Glomerular endothelial cell (primary cell): ENCODE measurements around the gene ASTN2. TPM values are rescaled to one million over a fixed set of nuclear protein-coding genes. Genes with fewer than 3 reads are reported as not detected.

Experiments used
- DNase-seq: peaks from one replicate; pipeline ENCODE4 v3.0.0-alpha.2; 2011; ENCODE audit warnings: low read depth, low spot score; ENCODE audit errors: extremely low read depth
- total RNA-seq: library from RNA; depleted of rRNA; stranded (reverse); fragments of >200 nt; gene quantifications from 2 replicates; pipeline ENCODE4 v1.2.3, GENCODE V29; 2015

ASTN2 gene
- total RNA-seq, 1 donor from 2014 or later, result 3.8 TPM

DNA sequence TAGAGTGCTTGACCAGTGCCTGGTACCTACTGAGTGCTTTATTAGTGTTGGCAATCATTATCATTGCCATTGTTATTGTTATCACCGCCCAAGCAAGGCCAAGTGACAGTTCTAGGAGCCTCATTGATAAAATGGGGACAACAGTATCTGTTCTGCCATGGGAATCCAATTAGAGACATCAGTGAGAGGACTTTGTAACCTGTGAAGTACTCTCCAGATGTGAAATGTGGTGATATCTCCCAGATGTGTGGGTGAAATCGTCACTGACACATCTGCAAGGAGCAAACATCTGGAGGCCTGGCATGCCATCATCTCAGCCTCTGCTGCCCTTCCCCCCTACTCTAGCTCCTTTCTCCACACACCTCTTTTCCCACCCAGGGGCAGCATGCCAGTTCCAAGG, 1000.5 kb downstream of the ASTN2 start:
- DNase-seq, result no peak

DNA sequence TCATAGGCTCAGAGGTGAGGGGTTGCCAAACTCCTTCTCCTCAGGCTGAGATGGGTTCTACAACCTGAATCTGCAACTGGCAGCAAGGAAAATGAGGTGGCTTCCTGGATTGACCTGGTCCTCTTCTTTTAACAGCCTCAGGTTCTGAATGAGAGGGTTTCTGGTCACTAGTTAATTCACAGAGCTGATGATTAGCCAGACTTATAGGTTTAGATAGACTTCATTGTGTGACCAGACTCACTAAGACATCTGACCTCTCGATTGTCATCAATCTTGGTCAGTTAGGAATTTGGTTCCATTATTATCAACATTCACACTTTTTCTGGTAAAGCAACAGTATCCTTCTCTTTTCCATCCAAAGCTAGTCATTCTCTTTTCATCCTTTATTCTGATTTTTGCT, 1003.4 kb downstream of the ASTN2 start:
- no peak for DNase-seq

DNA sequence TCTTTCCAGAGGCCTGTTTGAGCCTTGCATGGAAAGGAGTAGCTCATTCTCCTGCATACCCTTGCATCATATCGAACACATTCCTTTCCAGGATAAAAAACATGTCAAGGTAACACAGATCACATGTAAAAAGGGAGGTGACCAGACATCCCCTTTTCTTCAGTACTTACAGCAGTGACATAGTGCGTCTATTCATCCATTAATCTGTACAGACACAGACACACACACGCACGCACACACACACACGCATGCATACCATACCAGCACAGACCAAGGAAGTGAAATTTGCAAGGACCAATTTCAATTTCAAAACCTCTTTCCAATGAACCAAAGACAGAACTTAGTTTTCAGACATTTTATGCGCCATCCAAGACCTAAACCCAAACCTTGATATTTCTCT, 1005.2 kb downstream of the ASTN2 start:
- DNase-seq, result no peak

DNA sequence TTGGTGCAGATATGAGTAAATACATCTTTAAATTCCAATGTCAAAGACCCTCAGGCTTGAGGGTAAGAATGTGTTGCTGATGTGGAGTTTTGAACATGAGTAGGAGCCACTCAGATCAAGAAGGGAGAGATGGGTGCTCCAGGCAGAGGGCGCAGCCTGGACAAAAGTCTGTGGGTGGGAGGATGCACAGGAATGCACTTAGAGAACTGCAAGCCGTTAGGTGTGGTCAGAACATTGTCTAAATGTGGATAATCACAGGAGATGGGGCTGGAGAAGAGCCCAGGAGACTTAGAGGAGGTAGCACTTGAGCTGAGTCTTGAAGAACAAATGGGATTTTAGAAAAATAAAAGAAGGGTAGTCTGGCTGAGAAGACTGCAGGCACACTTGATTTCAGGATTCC, 1005.7 kb downstream of the ASTN2 start:
- no peak for DNase-seq

DNA sequence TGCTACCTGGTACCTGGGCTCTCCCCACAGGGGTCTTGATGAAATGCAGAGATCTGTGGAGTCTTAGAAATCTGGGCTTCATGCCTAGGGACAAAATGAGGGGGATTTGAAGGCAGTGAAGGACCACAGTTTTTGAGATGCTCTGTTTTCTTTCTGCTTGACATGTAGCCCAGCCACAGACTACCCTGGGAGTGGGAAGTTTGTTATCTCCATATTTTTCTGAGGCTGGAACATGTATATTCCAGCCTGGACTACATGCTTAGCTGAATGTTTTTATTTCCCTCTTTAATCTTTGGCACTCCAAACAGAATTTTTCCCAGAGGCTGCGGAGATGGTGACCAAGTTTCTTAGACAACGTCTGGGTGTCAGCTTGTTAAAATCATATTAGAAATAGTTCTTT, 1008.4 kb downstream of the ASTN2 start:
- no peak for DNase-seq

DNA sequence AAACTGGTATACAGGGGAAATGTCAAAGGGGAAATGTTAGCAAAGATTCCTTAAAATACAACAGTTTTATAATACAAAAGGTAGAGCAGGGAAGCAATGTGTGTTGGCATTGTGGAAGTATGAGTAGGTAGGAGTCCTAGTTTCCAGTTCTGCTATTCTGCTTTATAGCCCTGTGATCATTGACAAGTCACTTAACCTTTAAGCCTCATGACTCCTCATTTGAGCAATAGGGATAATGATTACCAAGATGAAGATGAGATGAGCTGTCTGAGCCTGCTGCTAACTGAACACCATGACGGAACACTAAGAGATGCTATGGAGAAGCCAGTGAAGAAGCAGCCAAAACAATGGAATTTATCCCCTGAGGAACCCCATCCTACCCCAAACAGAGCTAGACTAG, 1009.5 kb downstream of the ASTN2 start:
- DNase-seq, result no peak

DNA sequence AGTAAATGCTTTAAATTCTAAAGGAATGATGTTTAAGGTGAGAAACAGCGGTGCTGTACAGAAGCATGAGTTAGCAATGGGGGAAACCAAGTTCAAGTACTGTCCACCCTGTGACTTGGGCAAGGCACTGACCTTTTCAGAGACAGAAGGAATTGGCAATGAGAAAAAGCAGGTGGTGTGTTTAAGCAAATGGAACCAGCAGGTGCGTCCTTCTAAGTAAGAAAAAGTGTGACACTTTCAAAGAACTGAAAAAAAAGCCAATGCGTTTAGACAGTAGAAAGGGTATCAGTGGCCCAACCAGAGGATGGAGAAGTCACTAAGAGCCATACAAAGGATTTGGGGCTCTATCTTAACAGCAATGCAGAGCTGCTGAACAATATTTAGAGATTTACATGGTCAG, 1010.6 kb downstream of the ASTN2 start:
- DNase-seq, result no peak

DNA sequence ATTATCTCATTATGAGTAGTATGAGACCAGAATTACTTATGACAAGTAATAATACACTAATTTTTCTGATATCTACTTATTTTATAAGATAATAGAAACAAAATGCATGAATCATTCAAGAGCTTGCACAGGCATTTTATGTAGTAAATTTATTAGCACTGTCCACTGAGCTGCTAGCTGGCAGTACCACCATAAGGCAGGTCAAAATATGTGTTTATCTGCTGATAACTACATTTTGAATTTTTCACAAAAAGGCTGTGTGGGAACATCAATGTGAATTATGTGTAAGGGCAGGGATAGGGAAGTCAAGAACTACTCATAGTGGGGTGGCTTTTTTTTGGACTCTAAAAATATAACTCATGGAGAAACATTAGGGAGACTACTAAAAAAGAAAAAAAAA, 1011.7 kb downstream of the ASTN2 start:
- no peak for DNase-seq

DNA sequence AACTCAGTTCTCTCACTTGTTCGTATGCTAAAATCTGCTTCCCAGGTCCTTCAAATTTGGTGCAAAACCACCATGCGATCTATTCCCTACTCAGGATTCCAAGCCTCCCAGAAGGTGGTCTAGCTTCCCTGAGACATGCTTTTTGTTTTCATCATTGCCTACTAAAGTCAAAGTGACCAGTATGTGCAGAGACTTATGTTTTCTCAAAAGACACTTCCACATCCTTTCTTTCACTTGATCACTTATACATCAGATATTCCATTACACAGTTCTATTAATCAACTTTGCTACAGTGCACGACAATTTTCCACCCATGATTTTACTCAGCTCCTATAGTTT, 1019.2 kb downstream of the ASTN2 start:
- DNase-seq, result no peak

DNA sequence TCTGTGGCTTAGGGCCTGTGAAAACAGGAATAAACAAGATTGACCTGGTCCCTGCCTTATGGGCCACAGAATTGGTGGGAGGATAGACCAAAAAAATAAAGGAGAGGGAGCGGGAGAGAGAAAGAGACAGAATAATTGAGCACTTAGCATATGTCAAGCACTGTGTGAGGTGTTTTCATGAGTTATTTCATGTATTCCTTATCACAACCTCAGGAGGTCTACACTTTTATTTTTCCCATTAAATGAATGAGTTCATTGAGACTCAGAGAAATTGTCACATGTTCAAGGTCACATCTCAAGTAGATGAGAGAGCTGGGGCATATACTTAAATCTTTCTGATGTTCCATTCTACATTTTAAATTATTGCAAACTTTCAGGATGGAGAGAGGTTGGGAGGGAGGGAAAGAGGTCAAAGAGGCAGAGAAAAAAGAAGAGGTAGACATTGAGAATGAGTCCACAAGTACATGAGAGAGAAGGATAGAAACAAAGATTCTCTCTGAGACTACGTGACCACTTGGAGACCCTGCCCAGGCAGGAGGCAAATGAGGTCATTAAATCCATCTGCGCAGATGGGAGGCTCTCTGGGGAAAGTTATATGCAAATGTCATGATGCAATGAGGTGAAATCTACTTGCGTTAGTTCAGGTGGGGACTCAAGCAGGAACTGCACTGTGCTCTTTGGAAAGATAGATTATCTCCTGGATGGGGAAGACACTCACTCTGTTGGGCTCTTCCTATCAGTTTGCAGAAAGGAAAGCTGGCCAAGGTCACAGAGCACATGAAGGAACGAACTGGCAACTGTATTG, 1019.8 kb downstream of the ASTN2 start:
- DNase-seq, result no peak

DNA sequence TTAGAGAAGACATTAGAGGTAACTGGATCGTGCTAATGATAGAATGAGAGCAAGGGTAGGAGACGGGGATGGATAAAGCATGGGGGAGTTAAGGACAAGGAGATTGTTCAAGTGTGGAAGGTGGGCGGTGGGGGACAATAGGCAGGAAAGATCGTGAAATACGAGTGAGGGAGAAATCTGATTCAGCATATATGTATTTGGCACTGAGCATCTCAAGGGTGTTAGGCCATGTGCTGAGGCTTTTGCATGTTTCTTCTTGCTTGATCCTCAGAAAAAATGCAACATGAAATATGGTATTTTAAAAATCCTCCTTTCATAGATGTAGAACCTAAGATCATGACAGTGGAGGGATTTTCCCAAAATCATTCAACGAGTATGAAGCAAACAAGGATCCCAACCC, 1020.8 kb downstream of the ASTN2 start:
- DNase-seq, result no peak

DNA sequence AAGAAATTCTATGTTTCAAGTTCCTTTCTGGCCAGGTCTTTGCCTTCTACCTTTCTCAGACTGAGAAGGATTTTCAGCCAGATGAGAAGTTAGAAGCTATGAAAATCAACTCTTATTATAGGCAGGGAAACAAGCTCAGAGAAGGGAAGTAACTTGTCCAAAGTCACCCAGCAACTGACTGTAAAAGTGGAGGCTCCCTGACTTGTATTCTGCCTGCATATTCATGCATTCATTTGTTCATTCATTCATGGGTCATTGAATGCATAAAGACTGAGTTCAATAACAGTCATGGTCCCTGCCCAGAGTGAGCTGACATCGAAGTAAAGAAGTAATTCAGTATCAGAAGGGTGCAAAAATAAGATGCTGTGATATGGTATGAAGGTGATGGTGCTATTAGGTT, 1021.7 kb downstream of the ASTN2 start:
- no peak for DNase-seq

DNA sequence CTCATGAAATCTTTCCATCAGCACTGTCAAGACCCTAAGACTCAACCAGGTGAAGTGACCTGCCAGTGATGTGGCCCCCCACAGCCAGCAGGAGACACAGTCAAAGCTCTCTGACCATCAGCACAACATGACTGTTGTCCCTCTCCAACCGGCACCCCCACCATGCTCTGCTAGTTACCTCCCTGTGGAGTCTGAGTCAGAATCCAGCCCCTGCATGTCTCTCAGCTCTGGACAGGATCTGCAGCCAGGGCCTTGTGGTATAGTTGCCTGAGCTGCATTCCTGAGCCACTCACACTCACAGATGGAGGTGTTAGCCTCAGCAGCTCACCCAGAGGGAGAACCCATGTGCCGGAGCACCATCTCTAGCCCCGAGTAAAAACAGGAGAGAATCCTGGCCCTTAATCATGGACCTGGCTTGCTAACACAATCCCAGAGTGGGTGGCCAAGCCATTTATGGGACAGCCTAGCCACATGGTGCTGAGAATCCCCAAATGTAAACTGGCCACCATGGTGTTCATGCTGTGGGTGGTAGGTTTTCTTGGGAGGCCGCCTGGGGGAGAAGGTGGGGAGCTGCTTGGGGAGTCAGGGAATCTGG, 1023.5 kb downstream of the ASTN2 start:
- DNase-seq, result no peak

DNA sequence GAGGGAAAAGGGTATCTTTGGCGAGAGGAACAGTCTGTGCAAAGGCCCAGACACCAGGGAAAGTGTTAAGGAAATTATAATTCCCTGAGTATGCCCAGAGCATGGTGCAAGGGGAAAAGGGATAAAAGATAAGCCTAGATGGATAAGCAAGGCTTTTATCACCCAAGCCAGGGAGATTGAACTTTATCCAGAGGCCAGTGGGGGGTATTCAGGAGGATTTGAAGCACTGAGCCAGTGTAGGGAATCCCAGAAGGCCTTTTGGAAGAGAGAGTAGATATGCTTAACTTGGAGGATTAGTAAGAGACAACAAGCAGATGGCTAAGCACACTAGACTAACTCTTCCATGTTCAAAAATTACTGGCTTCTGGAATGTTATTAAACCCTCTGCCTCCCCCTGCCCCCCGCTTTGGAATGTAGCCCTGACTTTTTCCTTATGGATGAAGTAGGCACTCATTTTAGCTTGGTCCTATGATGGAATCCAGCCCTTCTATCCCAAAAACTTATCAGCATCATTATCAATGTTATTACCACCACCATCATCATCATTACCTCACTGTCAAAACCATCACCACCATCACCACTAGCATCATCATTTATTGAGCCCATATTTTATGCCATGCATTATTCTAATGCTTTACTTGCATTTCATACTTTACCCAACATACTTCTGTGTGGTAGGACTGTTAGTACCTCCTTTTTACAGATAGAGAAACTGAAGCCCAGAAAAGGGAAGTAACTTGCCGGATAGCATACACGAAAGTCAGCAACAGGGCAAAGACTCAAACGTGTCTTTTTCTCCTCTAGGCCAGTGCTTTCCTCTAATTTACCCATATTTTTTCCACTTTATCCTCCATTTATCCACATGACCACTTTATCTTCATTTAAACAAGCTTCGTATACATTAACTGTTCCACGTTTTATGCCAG, 1024.3 kb downstream of the ASTN2 start:
- DNase-seq, result no peak

DNA sequence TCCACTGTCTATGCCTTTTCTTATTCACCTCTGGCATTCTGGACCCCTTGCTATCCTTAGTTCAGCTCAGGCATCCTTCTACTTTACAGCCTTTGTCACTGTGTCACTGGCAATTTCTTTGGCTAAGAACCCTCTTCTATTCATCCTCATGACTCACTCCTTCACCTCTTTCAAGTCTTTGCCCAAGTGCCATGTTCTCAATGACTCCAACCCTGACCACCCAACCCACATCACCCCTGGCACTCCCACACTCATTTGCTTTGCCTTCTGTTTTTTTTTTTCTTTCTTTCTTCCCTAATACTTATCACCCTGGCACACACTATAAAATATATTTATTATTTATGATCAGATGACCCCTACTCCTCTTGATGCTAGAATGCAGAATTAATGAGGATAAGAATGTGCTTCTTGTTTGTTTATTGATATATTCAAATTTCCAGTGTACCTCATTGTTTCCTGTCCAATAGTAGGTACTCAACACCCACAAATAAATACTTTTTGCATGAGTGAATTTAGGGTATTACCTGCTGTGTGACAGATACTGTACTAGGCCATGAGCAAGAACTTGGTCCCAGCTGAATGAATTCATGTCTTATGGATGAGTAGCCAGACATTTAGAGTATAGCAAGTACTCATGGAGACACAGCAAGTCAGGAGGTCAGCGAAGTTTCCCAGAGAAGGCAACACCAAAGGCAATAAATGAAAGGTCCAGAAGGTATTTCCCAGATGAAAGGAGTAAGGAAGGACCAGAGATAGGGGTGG, 1025.1 kb downstream of the ASTN2 start:
- DNase-seq, result no peak

DNA sequence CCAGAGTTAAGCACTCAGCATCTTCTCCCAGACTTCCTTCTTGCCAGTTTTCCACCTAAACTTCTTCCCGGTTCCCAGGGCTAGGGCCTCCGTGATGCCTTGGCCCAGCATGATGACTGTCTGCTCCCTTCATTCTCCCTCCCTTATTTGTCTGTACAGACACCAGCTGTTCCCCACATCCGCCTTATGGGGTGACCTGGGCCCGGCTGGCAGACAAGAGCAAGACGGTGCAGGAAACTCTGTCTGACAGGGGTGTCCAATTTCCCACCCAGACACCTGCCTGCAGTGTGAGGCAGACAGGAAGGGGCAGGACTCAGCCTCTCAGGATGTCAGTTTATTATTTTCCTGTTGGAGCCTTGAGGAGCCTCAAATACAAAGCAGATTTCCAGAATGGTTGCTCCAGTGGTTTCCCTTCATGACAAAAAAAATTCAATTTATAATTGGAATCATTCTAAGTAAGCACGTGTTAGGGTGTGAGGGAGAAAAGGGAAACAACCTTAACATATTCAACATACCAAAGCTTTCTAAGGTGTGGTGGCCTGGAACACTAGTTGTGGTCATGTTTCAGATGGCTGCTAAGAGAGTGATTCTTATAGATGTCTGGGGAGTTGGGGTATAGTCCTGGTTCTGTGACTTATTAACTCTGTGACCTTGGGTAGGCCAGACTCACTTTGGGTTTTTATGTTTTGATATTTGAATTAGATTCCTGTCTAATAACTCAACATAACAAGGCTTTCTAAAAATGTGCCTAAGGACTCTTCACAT, 1026.7 kb downstream of the ASTN2 start:
- DNase-seq, result no peak

DNA sequence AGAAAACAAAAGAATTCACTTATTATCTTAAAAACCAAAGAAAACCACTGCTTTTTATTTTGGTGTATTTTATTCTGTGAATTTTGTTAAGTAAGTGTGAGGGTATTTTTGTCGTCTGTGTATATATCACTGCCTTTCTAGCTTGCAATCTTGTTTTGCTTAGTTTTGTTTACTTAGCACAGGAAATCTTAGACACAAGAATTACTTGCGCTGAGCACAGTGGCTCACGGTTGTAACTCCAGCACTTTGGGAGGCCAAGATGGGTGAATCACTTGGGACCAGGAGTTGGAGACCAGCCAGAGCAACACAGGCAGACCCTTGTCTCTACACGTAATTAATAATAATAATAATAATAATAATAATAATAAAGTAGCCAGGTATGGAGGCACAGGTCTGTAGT, 1030.9 kb downstream of the ASTN2 start:
- no peak for DNase-seq

DNA sequence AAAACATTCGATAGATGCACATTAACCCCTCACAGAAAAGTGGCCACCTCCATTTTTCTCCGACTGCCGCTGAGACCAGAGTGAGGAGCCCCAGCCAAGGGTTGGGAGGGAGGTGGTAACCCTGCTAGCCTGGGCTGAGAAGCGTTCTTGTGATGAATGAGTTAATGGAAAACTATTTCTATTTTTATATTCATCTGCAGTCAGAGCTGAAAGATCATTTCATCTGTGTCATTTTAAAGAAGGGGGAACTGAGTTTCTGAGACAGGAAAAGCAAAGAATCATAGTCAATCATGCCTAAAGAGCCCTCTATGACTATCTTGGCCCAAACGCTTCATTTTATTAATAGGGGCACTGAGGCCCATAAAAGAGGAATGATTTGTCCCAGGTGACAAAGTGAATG, 1031.7 kb downstream of the ASTN2 start:
- DNase-seq, result no peak

DNA sequence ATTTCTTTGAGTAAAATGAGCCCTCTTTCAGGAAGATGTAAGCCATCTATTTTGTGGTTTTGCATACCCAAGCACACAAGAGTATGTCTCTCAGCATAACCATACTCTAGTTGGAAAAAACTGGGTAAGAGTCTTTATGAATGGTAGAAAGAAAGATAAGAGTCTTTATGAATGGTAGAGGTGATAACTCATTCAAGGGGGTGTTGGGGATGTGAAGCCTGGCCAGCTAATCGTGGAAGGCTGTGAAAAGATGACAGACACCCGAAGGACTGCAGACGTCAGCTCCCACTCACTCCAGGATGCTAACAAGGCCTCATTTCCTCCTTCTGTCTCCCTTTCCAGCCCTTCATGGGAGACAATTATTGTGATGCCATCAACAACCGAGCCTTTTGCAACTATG, 1032.8 kb downstream of the ASTN2 start:
- no peak for DNase-seq

DNA sequence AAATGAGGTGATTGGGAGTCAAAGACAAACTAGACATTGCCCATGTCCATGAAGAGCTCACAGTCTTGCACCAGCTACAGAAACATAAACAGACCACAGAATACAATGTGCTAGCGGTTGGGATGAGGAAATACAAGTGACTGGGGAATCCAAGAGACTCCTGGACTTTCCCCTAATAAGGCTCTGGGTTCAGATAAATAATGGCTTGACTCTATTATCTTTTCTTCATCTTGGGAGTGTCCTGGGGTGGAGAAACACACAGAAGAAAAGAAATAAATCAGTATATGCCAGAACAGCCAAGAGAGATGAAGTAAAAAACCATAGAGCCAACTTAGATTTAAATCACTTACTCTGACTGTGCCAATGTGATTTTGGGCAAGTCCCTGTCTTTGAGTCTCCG, 1033.5 kb downstream of the ASTN2 start:
- no peak for DNase-seq
